GM21576 (cell line): Measurements from ENCODE around the gene GRIN2A.

ENCODE experiments used
- ATAC-seq: cut with Tn5 transposase; IDR thresholded peaks from one replicate; pipeline ENCODE4 v1.9.1; 2021; ENCODE audit warnings: mild to moderate bottlenecking, moderate library complexity; ENCODE audit not compliant: unreplicated experiment

The GRIN2A gene

GRCh38 chr16:10137341-10137740 lies 44.9 kb downstream of the GRIN2A start:
- ATAC-seq = no peak

GRCh38 chr16:10136916-10137315 lies 45.3 kb downstream of the GRIN2A start:
- ATAC-seq = no peak

GRCh38 chr16:10130538-10130937 lies 51.7 kb downstream of the GRIN2A start:
- no peak for ATAC-seq

GRCh38 chr16:10128397-10129258 lies 53.6 kb downstream of the GRIN2A start:
- ATAC-seq = no peak

DNA sequence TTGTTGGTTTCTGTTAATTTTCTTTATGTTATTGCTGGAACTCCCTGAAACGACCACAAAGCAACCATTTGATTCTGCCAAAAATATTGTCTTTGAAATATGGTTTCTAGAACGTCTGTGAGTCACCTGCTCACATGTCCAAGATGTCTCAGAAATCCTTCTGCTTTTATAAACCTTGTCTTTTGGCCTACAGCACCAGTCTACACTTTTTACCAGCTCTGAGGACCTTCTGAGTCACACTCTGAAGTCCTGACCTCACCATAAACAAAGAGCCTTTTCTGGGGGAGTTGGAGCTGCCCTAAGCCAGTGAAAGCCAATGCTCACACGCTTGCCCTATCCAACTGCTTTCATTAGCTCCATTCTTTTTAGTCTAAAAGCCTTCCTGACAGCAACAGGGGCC lies 55.5 kb downstream of the GRIN2A start:
- no peak for ATAC-seq

- no peak for ATAC-seq
These were observed 59.1 kb downstream of the GRIN2A start for GRCh38 chr16:10123141-10123540.

DNA sequence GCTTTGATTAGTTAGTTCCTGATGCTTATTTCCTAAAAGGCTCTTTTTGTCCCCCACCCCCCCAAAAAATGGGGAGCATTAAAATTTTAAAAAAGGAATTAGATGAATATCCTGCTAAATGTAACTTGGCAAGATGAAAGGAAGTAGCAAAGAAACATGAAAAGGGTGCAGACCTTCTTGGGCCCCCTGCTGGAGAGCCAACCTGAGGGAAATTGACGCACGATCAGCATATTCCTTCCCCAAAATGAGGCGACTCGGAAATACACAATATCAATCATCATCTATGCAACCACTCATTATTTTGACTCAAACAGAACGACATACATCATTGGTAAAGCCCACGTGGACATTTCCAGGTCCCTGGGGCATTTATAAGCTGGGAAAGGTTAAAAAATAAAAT lies 59.7 kb downstream of the GRIN2A start:
- ATAC-seq = no peak

DNA sequence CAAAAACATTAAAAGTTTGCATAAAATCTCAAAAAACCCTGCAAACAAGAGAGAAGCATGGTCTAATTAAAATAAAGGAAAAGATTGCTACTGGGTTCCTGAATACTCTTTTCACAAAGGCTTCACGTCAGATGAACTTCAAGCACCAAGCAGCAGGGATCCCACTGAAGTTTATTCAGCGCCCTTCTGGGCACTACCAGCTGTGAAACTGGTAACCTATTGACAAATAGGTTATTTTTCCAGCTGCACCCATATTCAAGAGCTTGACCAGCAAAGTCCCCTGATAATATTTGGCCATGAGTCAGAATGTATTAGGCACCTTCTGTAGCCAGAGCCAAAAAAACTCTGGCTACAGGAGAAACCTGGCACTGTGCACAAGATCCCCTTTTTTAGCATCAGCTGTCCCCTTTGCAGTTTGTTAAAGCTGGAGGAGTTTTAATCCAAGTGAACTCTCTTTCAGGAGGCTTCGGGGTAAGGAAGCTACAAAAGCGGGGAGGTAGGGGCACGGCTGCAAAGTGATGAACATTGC lies 60.3 kb downstream of the GRIN2A start:
- ATAC-seq = no peak

DNA sequence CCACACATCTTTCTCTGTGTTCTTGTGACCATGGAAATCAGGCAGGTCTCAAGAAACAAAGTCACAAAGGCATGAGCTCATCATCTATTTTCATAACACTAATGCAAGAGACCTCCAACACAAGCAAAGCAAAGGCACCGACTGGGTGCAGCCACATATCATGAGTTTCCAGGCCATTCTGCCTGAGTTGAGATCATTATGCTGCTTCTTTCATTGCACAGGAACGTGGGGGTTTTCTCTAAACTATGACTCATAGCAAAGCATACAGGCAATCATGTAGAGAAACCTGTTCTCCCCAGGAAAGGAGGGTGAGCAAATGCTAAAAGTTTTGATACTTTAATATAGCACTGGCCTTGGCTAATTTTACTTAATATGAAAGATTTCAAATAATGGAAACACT lies 60.7 kb downstream of the GRIN2A start:
- ATAC-seq = no peak

DNA sequence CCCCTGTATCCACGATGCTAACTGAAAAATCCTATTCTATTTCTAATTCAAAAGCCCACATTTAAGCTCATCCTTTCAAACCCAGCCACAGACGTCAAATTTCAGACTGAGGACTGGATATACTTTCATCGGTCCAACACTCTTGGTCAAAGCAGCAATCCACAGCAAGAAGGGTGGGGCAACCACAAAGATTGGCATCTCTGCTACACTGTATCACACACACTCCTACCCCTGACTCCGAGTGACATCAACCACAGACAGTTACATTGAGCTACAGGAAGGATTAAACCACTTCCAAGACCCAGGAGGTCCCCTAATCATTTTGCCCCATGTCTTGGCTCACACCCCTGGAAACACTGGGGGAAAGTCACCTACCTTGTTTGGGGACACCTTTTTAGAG lies 61.3 kb downstream of the GRIN2A start:
- no peak for ATAC-seq

- no peak for ATAC-seq
These were observed 67.8 kb downstream of the GRIN2A start for GRCh38 chr16:10114409-10114808.

DNA sequence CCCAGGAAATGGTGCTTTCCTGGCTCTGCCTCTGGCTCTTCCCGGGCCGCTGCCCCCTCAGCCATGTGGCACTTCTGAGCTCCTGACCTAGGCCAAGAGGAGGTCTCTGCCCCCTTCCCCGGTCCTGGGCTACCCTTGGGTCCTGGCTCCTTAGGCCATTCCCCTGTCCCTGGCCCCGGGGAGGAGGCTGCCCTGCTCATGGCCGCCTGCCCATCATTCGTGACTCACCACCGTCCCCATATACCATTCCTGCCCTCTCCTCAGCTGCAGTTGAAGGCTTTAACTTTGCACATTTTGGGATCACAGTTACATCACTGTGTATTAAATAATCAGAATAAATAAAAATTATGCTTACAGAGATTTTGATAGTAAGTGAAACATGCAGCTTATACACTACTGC lies 69.0 kb downstream of the GRIN2A start:
- ATAC-seq = no peak

- ATAC-seq = no peak
These were observed 70.2 kb downstream of the GRIN2A start for GRCh38 chr16:10112021-10112420.

- ATAC-seq = no peak
These were observed 71.0 kb downstream of the GRIN2A start for GRCh38 chr16:10111156-10111761.

DNA sequence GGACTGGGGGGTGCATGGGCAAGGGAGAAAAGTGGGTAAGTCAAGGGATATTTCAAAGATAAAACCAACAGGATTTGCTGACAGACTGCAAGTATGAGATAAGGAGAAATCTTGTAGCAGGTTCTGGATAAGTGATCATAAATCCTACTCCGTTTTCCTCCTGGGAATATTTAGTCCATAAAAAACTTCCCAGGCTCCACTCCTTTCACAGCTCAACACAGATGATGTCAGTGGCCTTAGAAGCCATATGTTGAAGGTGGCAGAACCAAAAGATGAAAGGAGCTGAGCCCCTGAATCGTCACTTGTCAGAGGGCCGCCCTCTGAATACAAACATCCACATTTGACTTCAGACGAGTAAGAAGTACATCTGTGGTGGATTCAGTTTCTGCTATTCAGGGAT lies 71.7 kb downstream of the GRIN2A start:
- ATAC-seq = no peak

DNA sequence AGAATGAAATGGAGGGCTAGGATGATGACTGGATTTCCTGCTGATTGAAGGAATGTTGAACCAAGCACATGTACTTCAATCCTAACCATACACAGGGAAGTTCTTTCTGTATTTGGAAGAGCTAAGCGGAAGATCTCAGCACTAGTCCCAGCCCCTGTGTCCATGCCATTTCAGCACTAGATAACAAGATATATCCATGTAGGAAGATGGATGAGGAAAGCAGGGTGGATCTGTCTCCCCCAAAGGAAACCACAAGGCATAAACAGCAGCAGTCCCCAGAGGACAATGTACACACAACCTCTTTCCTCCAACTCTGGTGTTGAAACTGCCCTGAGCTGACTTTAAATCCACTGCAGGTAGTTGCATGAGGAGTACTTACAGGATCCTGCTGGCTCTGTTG lies 75.1 kb downstream of the GRIN2A start:
- ATAC-seq = no peak

DNA sequence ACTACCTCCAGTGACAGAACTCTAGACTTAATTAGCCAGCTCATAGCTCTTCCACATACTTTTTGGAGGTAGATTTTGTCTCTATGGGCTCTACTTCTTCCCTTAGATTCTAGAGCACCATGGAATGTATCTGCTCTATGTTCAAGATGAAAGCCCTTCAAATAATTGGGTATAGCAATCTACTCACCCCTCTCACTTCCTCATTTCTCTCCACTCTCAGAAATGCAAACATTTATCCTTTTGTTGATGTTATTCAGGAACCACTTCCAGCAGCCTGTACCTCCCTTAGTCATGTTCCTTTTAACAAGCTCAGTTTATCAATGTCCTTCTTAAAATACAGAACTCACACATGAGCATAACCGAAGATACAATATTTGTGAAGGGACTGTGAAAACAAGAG lies 78.5 kb downstream of the GRIN2A start:
- ATAC-seq = no peak

- ATAC-seq = no peak
These were observed 79.1 kb downstream of the GRIN2A start for GRCh38 chr16:10103118-10103517.

GRCh38 chr16:10100829-10101228 lies 81.4 kb downstream of the GRIN2A start:
- ATAC-seq = no peak

GRCh38 chr16:10098991-10099390 lies 83.2 kb downstream of the GRIN2A start:
- ATAC-seq = no peak

DNA sequence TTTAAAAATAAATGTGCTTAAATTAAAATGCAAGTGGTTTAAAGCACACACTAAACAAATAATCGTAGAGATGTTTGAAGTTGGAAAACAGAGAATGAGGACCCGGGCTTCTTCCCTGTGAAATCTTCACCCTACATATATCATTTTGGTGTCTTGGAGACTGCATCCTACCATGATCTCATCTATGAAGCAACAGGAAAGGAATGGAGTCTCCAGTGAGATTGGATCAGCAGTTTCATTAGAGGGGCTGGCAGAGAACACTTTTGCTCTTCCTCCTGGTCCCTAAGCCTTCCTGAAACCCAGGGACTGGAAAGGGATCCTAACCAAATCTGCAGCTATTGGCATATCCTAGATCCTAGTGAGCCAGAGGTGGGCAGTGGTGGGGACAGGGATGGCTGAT lies 85.0 kb downstream of the GRIN2A start:
- no peak for ATAC-seq

- no peak for ATAC-seq
These were observed 88.7 kb downstream of the GRIN2A start for GRCh38 chr16:10093576-10093975.
